Kidney epithelial cell (primary cell): Measurements from ENCODE around the gene BLOC1S5. TPM values are rescaled to one million over a fixed set of nuclear protein-coding genes. Genes with fewer than 3 reads are reported as not detected.
"Not testable (repeated sequence)": the region's sequence is repeated elsewhere in the genome, so short reads cannot be mapped to it uniquely, and the experiment has no call there.

ENCODE experiments used
- DNase-seq: peaks from one replicate; pipeline ENCODE4 v3.0.0-alpha.2; 2010; ENCODE audit warnings: low read depth
- H3K27me3 ChIP-seq: 2 replicates; pipeline ENCODE4 v1.6.0; 2011; ENCODE audit warnings: low read length; ENCODE audit not compliant: control insufficient read depth, insufficient read depth
- H3K36me3 ChIP-seq: 2 replicates; pipeline ENCODE4 v1.5.1; 2011; ENCODE audit warnings: low read length; ENCODE audit not compliant: control insufficient read depth, insufficient read depth
- H3K4me3 ChIP-seq: 2 replicates; pipeline ENCODE4 v1.5.1; 2011; ENCODE audit warnings: low read depth, mild to moderate bottlenecking, control low read depth, low read length
- CTCF ChIP-seq: IDR thresholded peaks from 2 replicates; pipeline ENCODE4 v1.5.1; 2011; ENCODE audit warnings: mild to moderate bottlenecking, moderate library complexity, low read length, control low read depth, inconsistent platforms; ENCODE audit not compliant: insufficient read depth, poor library complexity, severe bottlenecking
- total RNA-seq: library from RNA; depleted of rRNA; stranded (reverse); fragments of >200 nt; gene quantifications from 2 replicates; pipeline ENCODE4 v1.2.3, GENCODE V29; 2015

Gene BLOC1S5
- total RNA-seq, 1 donor from 2014 or later = 14.8 TPM

DNA sequence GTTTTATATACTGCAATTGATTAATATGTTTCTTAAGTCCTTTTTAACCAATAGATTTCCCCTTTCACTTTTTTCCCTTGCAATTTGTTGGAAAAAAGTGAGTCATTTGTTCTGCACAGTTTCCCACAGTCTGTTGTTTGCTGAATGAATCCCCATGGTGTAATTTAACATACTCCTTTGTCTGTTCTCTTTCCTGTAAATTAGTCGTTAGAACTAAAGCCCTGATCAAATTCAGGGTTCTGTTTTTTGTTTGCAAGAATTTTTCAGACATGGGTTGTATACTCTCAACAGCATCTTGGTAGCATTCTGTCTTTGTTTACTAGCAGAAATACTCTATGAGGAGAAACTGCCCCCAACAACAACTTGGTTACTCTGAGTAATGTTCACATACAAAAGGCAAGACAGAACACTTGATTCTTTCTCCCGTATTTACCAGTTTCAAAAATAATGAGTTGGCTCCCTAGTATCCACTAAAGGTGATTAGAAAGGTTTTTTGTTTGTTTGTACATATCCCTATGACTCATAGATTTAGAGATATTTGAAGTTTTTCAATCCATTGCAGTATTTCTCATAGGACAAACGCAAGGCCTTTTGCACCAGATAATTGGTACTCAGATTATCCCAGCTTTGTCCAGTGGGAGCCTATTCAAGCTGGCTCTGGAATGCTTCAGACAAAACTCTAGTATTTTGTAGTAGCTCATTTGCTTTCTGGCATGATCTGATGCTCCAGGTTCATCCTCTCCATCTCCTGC, 16.5 kb downstream of the BLOC1S5 start:
- Histone ChIP-seq H3K27me3 (no peaks in the 10 kb centered on the region), H3K36me3 (no peaks in the 10 kb centered on the region), H3K4me3 (no peak overlapping the region)
- no peak for DNase-seq
- TF ChIP-seq CTCF = no peak

- H3K4me3 ChIP-seq, DNase-seq, H3K36me3 ChIP-seq, H3K27me3 ChIP-seq: not testable (repeated sequence)
These were observed 18.4 kb downstream of the BLOC1S5 start for GRCh38 chr6:8045769-8046168.

DNA sequence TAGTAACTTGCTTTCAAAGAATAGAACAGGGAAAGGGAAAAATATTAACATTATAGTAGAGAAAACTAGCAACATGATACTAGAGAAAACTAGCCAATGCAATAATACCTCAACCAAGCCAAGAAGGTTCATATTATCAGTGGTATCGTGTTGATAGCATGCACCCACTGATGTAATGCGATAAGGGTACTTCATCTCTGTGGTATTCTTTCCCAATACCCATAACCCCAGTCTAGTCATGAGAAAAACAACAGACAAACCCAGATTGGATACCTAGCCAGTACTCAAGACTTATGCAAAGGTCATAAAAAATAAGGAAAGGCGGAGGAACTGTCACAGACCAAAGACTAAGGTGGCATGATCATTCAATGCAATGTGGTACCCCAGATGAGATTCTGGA, 21.0 kb downstream of the BLOC1S5 start:
- no peak for TF ChIP-seq CTCF
- no peak for DNase-seq
- Histone ChIP-seq H3K27me3 (no peaks in the 10 kb centered on the region), H3K36me3 (no peaks in the 10 kb centered on the region), H3K4me3 (no peak overlapping the region)

GRCh38 chr6:8041913-8042583, 22.1 kb downstream of the BLOC1S5 start:
- Histone ChIP-seq H3K36me3 (no peaks in the 10 kb centered on the region), H3K4me3 (no peak overlapping the region), H3K27me3 (no peaks in the 10 kb centered on the region)
- TF ChIP-seq CTCF = no peak
- no peak for DNase-seq

DNA sequence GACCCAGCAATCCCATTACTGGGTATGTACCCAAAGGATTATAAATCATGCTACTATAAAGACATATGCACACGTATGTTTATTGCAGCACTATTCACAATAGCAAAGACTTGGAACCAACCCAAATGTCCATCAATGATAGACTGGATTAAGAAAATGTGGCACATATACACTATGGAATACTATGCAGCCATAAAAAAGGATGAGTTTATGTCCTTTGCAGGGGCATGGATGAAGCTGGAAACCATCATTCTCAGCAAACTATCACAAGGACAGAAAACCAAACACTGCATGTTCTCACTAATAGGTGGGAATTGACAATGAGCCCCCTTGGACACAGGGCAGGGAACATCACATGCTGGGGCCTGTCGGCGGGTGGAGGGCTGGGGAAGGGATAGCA, 30.1 kb downstream of the BLOC1S5 start:
- not testable (repeated sequence) for H3K36me3 ChIP-seq, H3K4me3 ChIP-seq, DNase-seq, H3K27me3 ChIP-seq

- DNase-seq = no peak
- no peaks in the 10 kb centered on the region for H3K36me3 ChIP-seq
- no peak overlapping the region for H3K4me3 ChIP-seq
- no peak for TF ChIP-seq CTCF
- no peaks in the 10 kb centered on the region for H3K27me3 ChIP-seq
These were observed 33.3 kb downstream of the BLOC1S5 start for GRCh38 chr6:8030920-8031319.
